Panc1 (cell line): Measurements from ENCODE around the gene SECISBP2. TPM values are rescaled to one million over a fixed set of nuclear protein-coding genes. Genes with fewer than 3 reads are reported as not detected.

Source experiments
- ATAC-seq: fragments of 200-7000 bp; cut with Tn5 transposase; 2 replicates; pipeline ENCODE4 v1.9.1; 2020; ENCODE audit warnings: mild to moderate bottlenecking, moderate library complexity
- BruUV-seq: library from RNA; stranded (reverse); fragments of 400-500 nt; replicated peaks from 2 replicates; lab custom pipeline; 2021; lab: Mats Ljungman, UMichigan
- CTCF ChIA-PET: fragments of 300-600 bp; sonication (Branson Sonifier 250); formaldehyde crosslinking; loops from one replicate; lab custom pipeline; 2022; ENCODE audit warnings: antibody characterized with exemption; lab: Charles Lee
- POLR2A ChIA-PET: fragments of 300-600 bp; sonication (Branson Sonifier 250); formaldehyde crosslinking; loops from one replicate; lab custom pipeline; 2022; ENCODE audit warnings: antibody characterized with exemption; lab: Charles Lee
- DNase-seq: peaks from one replicate; pipeline ENCODE4 v3.0.0-alpha.2; 2010; ENCODE audit warnings: low read depth, low spot score
- H3K27ac ChIP-seq: 2 replicates; pipeline ENCODE4 v1.5.1; 2011; ENCODE audit warnings: mild to moderate bottlenecking, low read length, inconsistent platforms
- H3K27me3 ChIP-seq: fragments of 200-500 bp; sonication (Bioruptor generic); 2 replicates; pipeline ENCODE4 v1.6.0; 2014; ENCODE audit warnings: low read length, inconsistent platforms; ENCODE audit not compliant: control insufficient read depth, insufficient read depth
- H3K36me3 ChIP-seq: fragments of 200-500 bp; sonication (Bioruptor generic); 2 replicates; pipeline ENCODE4 v1.5.1; 2014; ENCODE audit warnings: inconsistent platforms, mild to moderate bottlenecking, low read length, moderate library complexity; ENCODE audit not compliant: control insufficient read depth, insufficient read depth
- H3K4me1 ChIP-seq: 2 replicates; pipeline ENCODE4 v1.5.1; 2011; ENCODE audit warnings: inconsistent platforms, mild to moderate bottlenecking, low read length, moderate library complexity; ENCODE audit not compliant: control insufficient read depth, insufficient read depth
- H3K4me3 ChIP-seq, 2 experiments: 2 replicates each; pipeline ENCODE4 v1.5.1; 2011 to 2012; ENCODE audit warnings: low read depth in 2 of 2, low read length in 2 of 2, mild to moderate bottlenecking in 2 of 2, inconsistent platforms in 1 of 2, moderate library complexity in 1 of 2
- H3K9me3 ChIP-seq: fragments of 200-500 bp; sonication (Bioruptor generic); 2 replicates; pipeline ENCODE4 v1.5.1; 2014; ENCODE audit warnings: low read depth, mild to moderate bottlenecking, inconsistent platforms, low read length, moderate library complexity; ENCODE audit not compliant: control insufficient read depth, insufficient read depth
- CTCF ChIP-seq: fragments of 450-650 bp; IDR thresholded peaks from 2 replicates; pipeline ENCODE4 v1.5.1; 2017; ENCODE audit warnings: mild to moderate bottlenecking
- POLR2AphosphoS5 ChIP-seq: IDR thresholded peaks from 2 replicates; pipeline ENCODE4 v1.6.1; 2012; ENCODE audit warnings: mild to moderate bottlenecking, low read depth, low read length, moderate library complexity
- REST ChIP-seq, 2 experiments: IDR thresholded peaks; 2 replicates each; pipeline ENCODE4 v1.6.1; 2011 to 2012; ENCODE audit warnings: low read depth in 2 of 2, control low read depth in 1 of 2, low read length in 1 of 2, mild to moderate bottlenecking in 1 of 2, moderate library complexity in 1 of 2; ENCODE audit not compliant: insufficient read depth in 1 of 2
- SIN3A ChIP-seq: IDR thresholded peaks from 2 replicates; pipeline ENCODE4 v1.6.1; 2012; ENCODE audit warnings: low read depth, mild to moderate bottlenecking, low read length, moderate library complexity, borderline replicate concordance; ENCODE audit not compliant: insufficient read depth
- TCF7L2 ChIP-seq: IDR thresholded peaks from 2 replicates; pipeline ENCODE4 v1.6.1; 2011; ENCODE audit warnings: mild to moderate bottlenecking, low read depth, low read length, inconsistent platforms
- in situ Hi-C: cut with HindIII; loops from 2 replicates; pipeline ENCODE4 v1.10.0; 2016; ENCODE audit warnings: low sequenced_read_pairs, low pct_unique_long_range_greater_than_20kb
- intact Hi-C: fragments of 100-400 bp; cut with micrococcal nuclease; formaldehyde crosslinking; loops from one replicate; pipeline ENCODE4 v1.10.0; 2022; ENCODE audit not compliant: unreplicated experiment
- total RNA-seq: library from RNA; stranded (reverse); gene quantifications from one replicate; pipeline ENCODE4 v1.2.1, GENCODE V29; 2021; ENCODE audit not compliant: unreplicated experiment

Gene SECISBP2
- total RNA-seq, 1 experiment from 2014 or later: 17.7 TPM

GRCh38 chr9:89407070-89407469 is 88.8 kb downstream of the SECISBP2 start:
- no peak for ATAC-seq
- Histone ChIP-seq H3K27me3 (no peaks in the 10 kb centered on the region), H3K27ac (no peak overlapping the region), H3K4me1 (no peaks in the 10 kb centered on the region), H3K36me3 (no peaks in the 10 kb centered on the region), H3K9me3 (no peaks in the 10 kb centered on the region), H3K4me3 (no peak overlapping the region)
- TF ChIP-seq CTCF (no peak), POLR2AphosphoS5 (no peak), REST (IDR thresholded peaks at IDR 0.05; ENCODE audit: insufficient read depth in 1 of 2, low read depth in 2 of 2, low read length in 1 of 2) (no peak), SIN3A (no peak), TCF7L2 (no peak)
- DNase-seq: no peak
- in situ Hi-C loops: no loop called here
- intact Hi-C loops: no loop called here
- CTCF ChIA-PET: no interaction called here
- POLR2A ChIA-PET: no interaction called here
- no TSS peak for BruUV-seq

GRCh38 chr9:89408628-89409101 is 90.4 kb downstream of the SECISBP2 start:
- DNase-seq (no peak), ATAC-seq (no peak)
- no TSS peak for BruUV-seq
- POLR2A ChIA-PET: no interaction called here
- H3K4me3 ChIP-seq: no peak overlapping the region
- H3K27ac ChIP-seq: no peak overlapping the region
- intact Hi-C loops (no loop called here), in situ Hi-C loops (no loop called here)
- no peaks in the 10 kb centered on the region for H3K27me3 ChIP-seq
- CTCF ChIA-PET: no interaction called here
- H3K4me1 ChIP-seq: no peaks in the 10 kb centered on the region
- H3K9me3 ChIP-seq: no peaks in the 10 kb centered on the region
- no peaks in the 10 kb centered on the region for H3K36me3 ChIP-seq
- TF ChIP-seq POLR2AphosphoS5: no peak
- TF ChIP-seq SIN3A: no peak
- TF ChIP-seq TCF7L2: no peak
- no peak for TF ChIP-seq REST (IDR thresholded peaks at IDR 0.05; ENCODE audit: insufficient read depth in 1 of 2, low read depth in 2 of 2, low read length in 1 of 2)
- no peak for TF ChIP-seq CTCF
